GM12872 (cell line): ENCODE data around the gene DLGAP4.

Experiments
- TF ChIP-seq, protein P1 (sequence below): IDR thresholded peaks from 3 replicates; pipeline ENCODE4 v1.5.1; 2011; ENCODE audit warnings: low read depth, mild to moderate bottlenecking, low read length, moderate library complexity; ENCODE audit not compliant: insufficient read depth

The DLGAP4 gene

DNA sequence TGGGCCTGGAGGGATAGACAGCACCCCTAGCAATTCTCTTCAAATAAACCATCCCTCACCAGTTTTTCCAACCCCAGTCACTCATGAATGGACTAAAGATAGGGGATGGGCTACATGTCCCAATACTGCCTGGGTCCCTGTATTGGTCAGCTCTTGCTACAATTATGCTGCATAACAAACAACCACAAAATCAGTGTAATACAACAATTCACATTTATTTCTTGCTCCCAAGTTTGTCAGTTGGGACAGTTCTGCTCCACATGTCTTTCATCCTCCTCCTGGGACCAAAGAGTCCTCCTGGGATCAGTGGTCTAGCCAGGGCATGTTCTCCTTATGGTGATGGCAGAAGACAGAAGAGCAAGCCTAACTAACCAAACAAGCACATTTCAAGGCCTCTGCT lies 143.5 kb downstream of the DLGAP4 start:
- TF ChIP-seq, protein P1, sequence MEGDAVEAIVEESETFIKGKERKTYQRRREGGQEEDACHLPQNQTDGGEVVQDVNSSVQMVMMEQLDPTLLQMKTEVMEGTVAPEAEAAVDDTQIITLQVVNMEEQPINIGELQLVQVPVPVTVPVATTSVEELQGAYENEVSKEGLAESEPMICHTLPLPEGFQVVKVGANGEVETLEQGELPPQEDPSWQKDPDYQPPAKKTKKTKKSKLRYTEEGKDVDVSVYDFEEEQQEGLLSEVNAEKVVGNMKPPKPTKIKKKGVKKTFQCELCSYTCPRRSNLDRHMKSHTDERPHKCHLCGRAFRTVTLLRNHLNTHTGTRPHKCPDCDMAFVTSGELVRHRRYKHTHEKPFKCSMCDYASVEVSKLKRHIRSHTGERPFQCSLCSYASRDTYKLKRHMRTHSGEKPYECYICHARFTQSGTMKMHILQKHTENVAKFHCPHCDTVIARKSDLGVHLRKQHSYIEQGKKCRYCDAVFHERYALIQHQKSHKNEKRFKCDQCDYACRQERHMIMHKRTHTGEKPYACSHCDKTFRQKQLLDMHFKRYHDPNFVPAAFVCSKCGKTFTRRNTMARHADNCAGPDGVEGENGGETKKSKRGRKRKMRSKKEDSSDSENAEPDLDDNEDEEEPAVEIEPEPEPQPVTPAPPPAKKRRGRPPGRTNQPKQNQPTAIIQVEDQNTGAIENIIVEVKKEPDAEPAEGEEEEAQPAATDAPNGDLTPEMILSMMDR = no peak

DNA sequence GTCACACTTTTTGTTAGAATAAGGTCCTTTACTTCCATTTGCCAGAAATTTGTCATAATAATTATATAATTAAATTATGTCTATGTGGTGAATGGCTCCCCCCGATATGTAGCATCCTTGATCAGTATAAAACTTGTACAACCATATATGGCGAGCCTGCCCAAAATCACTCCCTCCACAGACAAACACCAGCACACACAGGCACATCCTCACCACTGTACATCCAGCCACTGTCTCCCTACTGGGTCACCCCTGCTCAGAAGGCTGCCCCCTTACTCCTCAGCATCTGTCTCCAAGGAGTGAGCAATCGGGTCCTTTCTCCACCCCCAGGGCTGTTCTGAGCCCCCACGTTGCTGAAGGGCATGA lies 148.2 kb downstream of the DLGAP4 start:
- TF ChIP-seq, protein P1 = no peak

DNA sequence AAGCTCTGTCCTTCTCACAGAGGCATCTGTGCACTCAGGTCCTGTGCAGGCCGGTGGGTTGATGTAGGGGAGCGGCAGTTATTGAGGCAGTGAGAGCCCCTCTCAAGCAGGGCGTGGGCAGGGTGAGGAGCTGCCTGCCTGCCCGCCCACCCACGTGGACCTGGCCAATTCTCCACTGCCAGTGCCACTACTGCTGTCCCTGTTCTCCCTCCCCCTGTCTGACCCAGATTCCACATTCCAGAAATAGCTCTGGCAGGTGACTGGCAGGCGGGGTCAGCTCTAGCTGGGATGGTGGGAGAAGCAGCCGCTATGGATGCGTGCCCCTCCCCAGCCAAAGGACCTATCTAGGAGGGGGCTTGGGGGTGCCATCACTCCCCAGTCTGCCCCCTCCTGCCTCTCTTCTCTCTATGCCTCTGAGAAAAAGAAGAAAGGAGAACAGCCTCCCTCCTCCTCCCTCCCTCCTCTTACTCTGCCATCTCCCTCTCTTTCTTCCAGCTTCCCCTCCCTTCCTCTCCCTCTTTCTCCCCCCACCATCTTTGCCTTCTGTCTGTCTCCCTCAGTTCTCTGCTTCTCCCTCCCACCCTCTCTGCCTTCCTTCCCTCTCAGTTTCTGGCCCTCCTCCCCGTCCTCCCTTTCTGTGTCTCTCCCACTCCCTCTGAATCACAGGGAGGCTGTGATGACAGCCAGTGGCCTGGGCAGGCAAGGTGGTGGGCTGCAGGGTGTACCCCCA lies 148.7 kb downstream of the DLGAP4 start:
- TF ChIP-seq, protein P1 = no peak

DNA sequence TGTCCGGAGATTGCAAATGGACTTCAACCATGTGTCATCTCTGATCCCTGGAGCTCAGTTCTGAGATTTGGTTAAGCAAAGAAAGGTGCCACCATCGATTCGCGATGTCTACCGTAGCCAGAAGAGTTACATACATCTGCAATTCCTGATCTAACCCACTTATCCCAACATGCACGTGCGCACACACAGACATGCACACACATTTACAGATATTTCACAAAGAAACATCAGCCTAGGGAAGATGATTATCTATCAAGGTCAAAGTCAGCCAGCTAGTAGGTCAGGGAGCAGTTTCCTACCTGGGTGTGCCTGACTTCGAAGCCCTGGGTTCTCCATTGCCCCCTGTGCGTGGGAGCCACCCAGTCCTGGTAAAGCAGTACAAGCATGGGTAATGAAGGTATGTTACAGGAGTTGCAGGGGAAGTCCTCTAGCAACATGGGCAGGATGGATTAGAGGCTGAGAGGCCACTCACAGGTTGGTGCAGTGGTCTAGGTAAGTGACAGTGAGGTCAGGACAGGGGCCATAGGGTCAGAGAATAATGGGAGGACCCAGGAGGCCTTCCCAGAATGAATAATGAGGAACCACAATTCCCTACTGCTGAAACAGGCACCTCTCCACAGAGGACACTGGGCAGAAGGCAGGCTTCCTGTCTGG lies 150.0 kb downstream of the DLGAP4 start:
- TF ChIP-seq, protein P1 = no peak

DNA sequence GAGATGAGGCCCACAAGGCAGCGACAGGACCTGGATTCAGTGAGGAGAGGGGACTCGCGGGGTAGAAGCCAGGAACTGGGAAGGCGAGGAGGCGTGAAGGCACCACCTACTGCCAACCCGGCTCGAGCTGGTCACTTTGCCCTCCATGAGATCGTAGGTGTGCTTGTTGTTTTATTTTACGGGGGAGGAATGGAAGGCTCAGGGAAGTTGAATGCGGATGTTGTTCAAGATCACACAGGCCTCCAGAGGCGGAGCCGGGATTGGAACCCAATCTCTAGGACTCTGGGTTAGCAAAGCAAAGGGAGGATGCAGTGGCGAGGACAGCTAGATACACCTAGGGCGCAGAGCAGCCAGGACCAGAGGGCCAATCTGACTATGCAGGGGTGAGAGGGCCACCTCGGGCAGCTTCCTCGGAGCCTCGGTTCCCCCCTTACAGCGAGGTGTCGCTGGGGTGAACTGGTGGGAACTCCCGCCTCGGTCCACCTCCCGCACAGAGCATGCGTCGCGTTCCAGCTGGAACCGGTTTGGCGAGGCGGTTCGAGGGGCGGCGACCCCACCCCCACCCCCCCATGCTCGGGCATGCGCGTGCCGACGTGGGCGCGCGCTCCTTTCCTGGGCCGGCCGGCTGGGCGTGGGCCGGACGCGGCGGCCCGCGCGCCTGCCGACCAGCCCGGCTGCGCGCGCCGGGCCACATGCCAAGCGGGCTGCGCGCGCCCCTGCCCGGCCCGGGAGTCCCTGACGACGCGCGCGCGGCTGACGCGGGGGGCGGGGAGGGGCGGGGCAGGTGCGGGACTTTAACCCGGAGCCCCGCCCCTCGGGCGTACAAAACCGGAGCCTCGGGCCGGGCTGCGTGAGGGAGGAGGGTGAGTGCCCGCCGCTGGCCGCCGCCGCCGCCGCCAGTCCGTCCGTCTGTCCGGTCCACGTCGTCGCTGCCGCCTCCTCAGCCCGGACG lies 154.8 kb downstream of the DLGAP4 start:
- TF ChIP-seq, protein P1 = no peak

DNA sequence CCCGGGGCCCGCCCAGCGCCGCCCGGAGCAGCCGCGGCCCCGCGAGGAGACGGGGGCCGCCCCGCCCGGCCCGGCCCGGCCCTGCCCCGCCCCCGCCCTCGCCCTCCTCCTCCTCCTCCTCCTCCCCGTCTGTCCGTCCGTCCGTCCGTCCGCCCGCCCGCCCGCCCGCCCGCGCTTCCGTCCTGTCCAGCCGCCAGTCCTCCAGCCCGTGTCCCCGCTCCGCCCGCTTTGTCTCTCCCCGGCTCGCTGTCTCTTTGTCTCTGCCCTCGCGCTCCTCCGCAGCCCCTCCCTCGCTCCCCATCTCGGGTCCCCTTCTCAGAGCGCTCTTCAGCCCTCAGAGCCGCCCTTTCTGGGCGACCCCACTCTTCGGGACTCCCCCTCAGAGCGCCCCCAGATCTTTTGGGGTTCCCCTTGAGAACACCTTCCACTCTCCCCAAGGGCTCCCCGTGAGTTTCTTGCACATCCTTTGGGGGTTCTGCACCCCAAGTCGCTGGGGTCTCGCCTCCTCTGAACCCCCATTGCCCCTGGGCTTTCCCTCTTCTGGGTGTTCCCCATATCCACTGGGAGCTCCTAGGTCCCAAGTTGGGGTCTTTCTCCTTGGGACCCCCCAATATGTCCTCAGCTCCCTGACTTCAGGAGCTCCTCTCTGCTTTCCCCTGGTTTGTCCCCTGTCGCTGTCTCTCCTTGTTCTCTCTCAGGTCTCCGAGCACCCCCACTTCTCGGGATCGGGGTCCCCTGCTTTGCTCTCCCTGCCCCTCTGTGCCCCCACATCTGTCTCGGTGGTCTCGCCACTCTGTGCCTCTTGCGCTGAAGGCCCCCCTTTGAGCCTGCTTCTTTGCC lies 155.7 kb downstream of the DLGAP4 start:
- TF ChIP-seq, protein P1 = no peak
